Activated CD8-positive, alpha-beta memory T cell treated with anti-CD3 and anti-CD28 coated beads, Interleukin-2, amount 50 U/mL, for 48 hours (primary cell): ENCODE measurements around the gene MAP2K4.

Experiments
- DNase-seq: peaks from one replicate; pipeline ENCODE4 v3.0.0-alpha.2; 2020

MAP2K4 gene

GRCh38 chr17:12040478-12040877, 19.8 kb downstream of the MAP2K4 start:
- no peak for DNase-seq

GRCh38 chr17:12041312-12041711, 20.6 kb downstream of the MAP2K4 start:
- DNase-seq: no peak

GRCh38 chr17:12043702-12044101, 23.0 kb downstream of the MAP2K4 start:
- DNase-seq: no peak

GRCh38 chr17:12046786-12047185, 26.1 kb downstream of the MAP2K4 start:
- no peak for DNase-seq

- no peak for DNase-seq
These were observed 27.2 kb downstream of the MAP2K4 start for GRCh38 chr17:12047681-12048376.

GRCh38 chr17:12048843-12049473, 28.3 kb downstream of the MAP2K4 start:
- no peak for DNase-seq

GRCh38 chr17:12050646-12051225, 30.1 kb downstream of the MAP2K4 start:
- DNase-seq: no peak

GRCh38 chr17:12053552-12053951, 32.9 kb downstream of the MAP2K4 start:
- no peak for DNase-seq

GRCh38 chr17:12055889-12056288, 35.2 kb downstream of the MAP2K4 start:
- DNase-seq: no peak

GRCh38 chr17:12057520-12057919, 36.8 kb downstream of the MAP2K4 start:
- no peak for DNase-seq

GRCh38 chr17:12058535-12058934, 37.9 kb downstream of the MAP2K4 start:
- DNase-seq: no peak

- DNase-seq: no peak
These were observed 41.6 kb downstream of the MAP2K4 start for GRCh38 chr17:12062249-12062648.

- no peak for DNase-seq
These were observed 43.7 kb downstream of the MAP2K4 start for GRCh38 chr17:12064395-12064794.

- DNase-seq: no peak
These were observed 46.8 kb downstream of the MAP2K4 start for GRCh38 chr17:12067485-12067884.

- DNase-seq: no peak
These were observed 48.3 kb downstream of the MAP2K4 start for GRCh38 chr17:12068946-12069345.

GRCh38 chr17:12070561-12070960, 49.9 kb downstream of the MAP2K4 start:
- no peak for DNase-seq

GRCh38 chr17:12074346-12074745, 53.7 kb downstream of the MAP2K4 start:
- DNase-seq: no peak

GRCh38 chr17:12077773-12078172, 57.1 kb downstream of the MAP2K4 start:
- no peak for DNase-seq

- DNase-seq: no peak
These were observed 58.1 kb downstream of the MAP2K4 start for GRCh38 chr17:12078791-12079190.

- DNase-seq: no peak
These were observed 61.0 kb downstream of the MAP2K4 start for GRCh38 chr17:12081720-12082119.

GRCh38 chr17:12085076-12085949, 64.6 kb downstream of the MAP2K4 start:
- no peak for DNase-seq

GRCh38 chr17:12088035-12088434, 67.4 kb downstream of the MAP2K4 start:
- DNase-seq: no peak

GRCh38 chr17:12089809-12090384, 69.2 kb downstream of the MAP2K4 start:
- DNase-seq: no peak
